H1 (cell line): ENCODE results near the gene ADAM30. TPM values are rescaled to one million over a fixed set of nuclear protein-coding genes. Genes with fewer than 3 reads are reported as not detected.

Experiments
- CTCF ChIA-PET: fragments of 300-600 bp; sonication (Branson Sonifier 250); formaldehyde crosslinking; loops from one replicate; lab custom pipeline; 2021; ENCODE audit not compliant: partially characterized antibody; lab: Charles Lee
- POLR2A ChIA-PET: fragments of 300-600 bp; sonication (Branson Sonifier 250); formaldehyde crosslinking; loops from one replicate; lab custom pipeline; 2021; ENCODE audit warnings: inconsistent platforms; ENCODE audit not compliant: partially characterized antibody; lab: Charles Lee
- DNase-seq, 2 experiments: peaks; one replicate each; pipeline versions ENCODE4 v3.0.0 to v3.0.0-alpha.2; 2010 to 2022; ENCODE audit warnings: low spot score in 2 of 2, low read depth in 1 of 2, mixed read lengths in 1 of 2
- FAIRE-seq: peaks from 2 replicates; lab custom pipeline; 2011; peaks lifted over from hg19 to GRCh38; lab: Jason Lieb, UNC
- H2AFZ ChIP-seq: 2 replicates; pipeline ENCODE4 v1.8.1; 2012; ENCODE audit warnings: low read length, inconsistent platforms
- H2AK5ac ChIP-seq: 2 replicates; pipeline ENCODE4 v1.6.1; 2013; ENCODE audit warnings: low read depth, low read length
- H2BK120ac ChIP-seq: replicated peaks from 2 replicates; pipeline ENCODE3; 2013; ENCODE audit warnings: low read depth, low read length, inconsistent platforms
- H2BK12ac ChIP-seq: 2 replicates; pipeline ENCODE4 v1.6.1; 2013; ENCODE audit warnings: low read depth, low read length
- H2BK15ac ChIP-seq: 2 replicates; pipeline ENCODE4 v1.6.1; 2013; ENCODE audit warnings: low read length
- H2BK20ac ChIP-seq: 2 replicates; pipeline ENCODE4 v1.6.1; 2013; ENCODE audit warnings: low read length
- H2BK5ac ChIP-seq: 2 replicates; pipeline ENCODE4 v1.6.1; 2013; ENCODE audit warnings: low read depth, low read length
- H3K14ac ChIP-seq: 2 replicates; pipeline ENCODE4 v1.6.1; 2013; ENCODE audit warnings: inconsistent platforms; ENCODE audit not compliant: insufficient read length
- H3K18ac ChIP-seq: 2 replicates; pipeline ENCODE4 v1.6.1; 2013; ENCODE audit warnings: low read length; ENCODE audit errors: extremely low read depth
- H3K23ac ChIP-seq: 2 replicates; pipeline ENCODE4 v1.6.1; 2013; ENCODE audit warnings: inconsistent platforms; ENCODE audit not compliant: insufficient read length
- H3K23me2 ChIP-seq: 2 replicates; pipeline ENCODE4 v1.6.1; 2013; ENCODE audit warnings: low read depth, low read length
- H3K27ac ChIP-seq: 2 replicates; pipeline ENCODE4 v1.6.1; 2011; ENCODE audit warnings: low read depth, low read length, inconsistent platforms
- H3K27me3 ChIP-seq, 4 experiments: replicated peaks in 1 of 4; 1 replicate in 1 of 4; 2 replicates in 3 of 4; pipeline versions ENCODE4 v1.6.1 to v1.8.1; 2011 to 2013; ENCODE audit warnings: low read length in 3 of 4, mild to moderate bottlenecking in 3 of 4, inconsistent platforms in 2 of 4, mixed read lengths in 2 of 4, moderate library complexity in 1 of 4; ENCODE audit not compliant: control insufficient read depth in 3 of 4, insufficient read depth in 3 of 4; ENCODE audit errors: extremely low read depth in 1 of 4
- H3K36me3 ChIP-seq, 4 experiments: 2 replicates each; pipeline versions ENCODE4 v1.6.1 to v1.8.1; 2011 to 2013; ENCODE audit warnings: mild to moderate bottlenecking in 4 of 4, low read length in 3 of 4, moderate library complexity in 2 of 4, control low read depth in 1 of 4, inconsistent platforms in 1 of 4; ENCODE audit not compliant: insufficient read depth in 4 of 4, control insufficient read depth in 2 of 4
- H3K4ac ChIP-seq: replicated peaks from 2 replicates; pipeline ENCODE3; 2013; ENCODE audit warnings: low read length, low read depth, mixed read lengths, inconsistent platforms; ENCODE audit not compliant: insufficient read length
- H3K4me1 ChIP-seq, 4 experiments: replicated peaks in 1 of 4; 1 replicate in 1 of 4; 2 replicates in 3 of 4; pipeline versions ENCODE4 v1.6.1 to v1.8.1; 2011 to 2013; ENCODE audit warnings: low read length in 3 of 4, inconsistent platforms in 2 of 4, mixed read lengths in 1 of 4; ENCODE audit not compliant: insufficient read depth in 4 of 4, control insufficient read depth in 3 of 4
- H3K4me2 ChIP-seq, 2 experiments: 2 replicates each; pipeline versions ENCODE4 v1.6.1 to v1.8.1; 2011 to 2013; ENCODE audit warnings: low read depth in 2 of 2, low read length in 2 of 2, control low read depth in 1 of 2, inconsistent platforms in 1 of 2, mild to moderate bottlenecking in 1 of 2; ENCODE audit not compliant: insufficient read depth in 1 of 2
- H3K4me3 ChIP-seq, 4 experiments: fragments of 200-600, 300-600 bp in 1 of 4; sonication (generic), shearing (Covaris generic), sonication (Bioruptor Twin) in 1 of 4; 2 replicates each; pipeline versions ENCODE4 v1.5.1 to v1.8.1; 2011 to 2016; ENCODE audit warnings: low read length in 4 of 4, low read depth in 3 of 4, control low read depth in 2 of 4, inconsistent platforms in 2 of 4, mild to moderate bottlenecking in 2 of 4, mixed read lengths in 1 of 4, moderate library complexity in 1 of 4; ENCODE audit not compliant: insufficient read depth in 2 of 4; ENCODE audit errors: extremely low read depth in 1 of 4
- H3K56ac ChIP-seq: replicated peaks from 2 replicates; pipeline ENCODE3; 2013; ENCODE audit warnings: low read depth, mild to moderate bottlenecking, mixed read lengths, low read length, inconsistent platforms; ENCODE audit not compliant: insufficient read length
- H3K79me1 ChIP-seq: 2 replicates; pipeline ENCODE4 v1.6.1; 2013; ENCODE audit warnings: low read depth, low read length, control low read depth
- H3K79me2 ChIP-seq, 2 experiments: 2 replicates each; pipeline versions ENCODE4 v1.6.1 to v1.8.1; 2012 to 2013; ENCODE audit warnings: low read length in 2 of 2, mild to moderate bottlenecking in 2 of 2, inconsistent platforms in 1 of 2; ENCODE audit not compliant: insufficient read depth in 2 of 2, control insufficient read depth in 1 of 2
- H3K9ac ChIP-seq, 4 experiments: replicated peaks in 1 of 4; 1 replicate in 1 of 4; 2 replicates in 3 of 4; pipeline versions ENCODE4 v1.6.1 to v1.8.1; 2011 to 2013; ENCODE audit warnings: low read depth in 3 of 4, low read length in 3 of 4, control low read depth in 2 of 4, mild to moderate bottlenecking in 2 of 4, moderate library complexity in 2 of 4, inconsistent platforms in 1 of 4; ENCODE audit errors: extremely low read depth in 1 of 4
- H3K9me3 ChIP-seq, 2 experiments: 2 replicates each; pipeline versions ENCODE4 v1.6.1 to v1.8.1; 2012 to 2013; ENCODE audit warnings: mild to moderate bottlenecking in 2 of 2, moderate library complexity in 2 of 2, control low read depth in 1 of 2, inconsistent platforms in 1 of 2, low read depth in 1 of 2, low read length in 1 of 2, mixed read lengths in 1 of 2; ENCODE audit not compliant: insufficient read depth in 2 of 2
- H4K20me1 ChIP-seq, 2 experiments: replicated peaks in 1 of 2; 2 replicates each; pipeline versions ENCODE3 to v1.8.1; 2011 to 2013; ENCODE audit warnings: inconsistent platforms in 2 of 2, low read length in 2 of 2, mild to moderate bottlenecking in 1 of 2; ENCODE audit not compliant: insufficient read depth in 2 of 2, control insufficient read depth in 1 of 2
- H4K5ac ChIP-seq: 2 replicates; pipeline ENCODE4 v1.6.1; 2013; ENCODE audit warnings: low read length, low read depth, mixed read lengths, inconsistent platforms; ENCODE audit not compliant: insufficient read length
- H4K8ac ChIP-seq: 2 replicates; pipeline ENCODE4 v1.8.0; 2013; ENCODE audit warnings: mild to moderate bottlenecking, moderate library complexity, low read length, inconsistent platforms; ENCODE audit not compliant: insufficient read depth; ENCODE audit errors: extremely low read depth
- H4K91ac ChIP-seq: replicated peaks from 2 replicates; pipeline ENCODE3; 2013; ENCODE audit warnings: low read length, mixed read lengths, inconsistent platforms; ENCODE audit not compliant: insufficient read length
- ATF3 ChIP-seq: IDR thresholded peaks from 2 replicates; pipeline ENCODE4 v1.6.1; 2011; ENCODE audit warnings: low read depth, mild to moderate bottlenecking, low read length; ENCODE audit not compliant: insufficient read depth
- CHD2 ChIP-seq: IDR thresholded peaks from 2 replicates; pipeline ENCODE4 v1.6.1; 2012; ENCODE audit warnings: low read length, improper control_type of control experiment
- FOSL1 ChIP-seq: IDR thresholded peaks from 2 replicates; pipeline ENCODE4 v1.6.1; 2011; ENCODE audit warnings: mild to moderate bottlenecking, low read depth, low read length, moderate library complexity; ENCODE audit not compliant: insufficient read depth
- GABPA ChIP-seq: IDR thresholded peaks from 2 replicates; pipeline ENCODE4 v1.6.1; 2011; ENCODE audit warnings: mild to moderate bottlenecking, low read length, moderate library complexity, borderline replicate concordance; ENCODE audit not compliant: insufficient read depth
- KDM5A ChIP-seq: fragments of 200-600 bp; IDR thresholded peaks from 2 replicates; pipeline ENCODE4 v1.7.1; 2012; ENCODE audit warnings: mild to moderate bottlenecking, low read length, inconsistent platforms, mixed read lengths
- NRF1 ChIP-seq: IDR thresholded peaks from 2 replicates; pipeline ENCODE4 v1.6.1; 2011; ENCODE audit warnings: mild to moderate bottlenecking, low read depth, low read length, improper control_type of control experiment
- POU5F1 ChIP-seq: IDR thresholded peaks from 2 replicates; pipeline ENCODE4 v1.6.1; 2011; ENCODE audit warnings: low read depth, mild to moderate bottlenecking, low read length, moderate library complexity
- RXRA ChIP-seq: IDR thresholded peaks from 2 replicates; pipeline ENCODE4 v1.6.1; 2011; ENCODE audit warnings: low read depth, mild to moderate bottlenecking, low read length, moderate library complexity; ENCODE audit not compliant: insufficient read depth
- TBP ChIP-seq: IDR thresholded peaks from 2 replicates; pipeline ENCODE4 v1.6.1; 2011; ENCODE audit warnings: low read depth, low read length, improper control_type of control experiment
- WGBS, 2 experiments: shearing (Covaris generic) in 1 of 2; methylation state at CpG; one replicate each; pipeline versions ENCODE4 v1.1.6 to v1.1.7; 2013 to 2015; ENCODE audit warnings: low lambda C conversion rate in 2 of 2, mixed read lengths in 2 of 2, inconsistent platforms in 1 of 2, low coverage in 1 of 2, missing lambda C conversion rate in 1 of 2; ENCODE audit not compliant: insufficient replicate concordance in 2 of 2, insufficient coverage in 1 of 2, insufficient read length in 1 of 2; ENCODE audit errors: extremely low coverage in 1 of 2, missing lambda C conversion rate in 1 of 2; 5-methylcytosine and 5-hydroxymethylcytosine counted together
- polyA plus RNA-seq, 7 experiments: library from polyadenylated mRNA; depleted of rRNA in 3 of 7; stranded (reverse) in 5 of 7; unstranded in 2 of 7; fragments of >200 nt in 5 of 7; fragments of 200-250 nt in 2 of 7; gene quantifications; 1 replicate in 5 of 7; 2 replicates in 1 of 7; 4 replicates in 1 of 7; pipeline versions ENCODE4 v1.2.1 to v1.2.3, GENCODE V29; 2011 to 2013; ENCODE audit warnings: missing spikeins in 2 of 7, mixed read lengths in 2 of 7
- total RNA-seq: library from RNA; stranded (reverse); fragmentation: NEBNext Ultra II Directional; extraction: Animal tissue kit (Norgen Biotek cat#: 25700); gene quantifications from 2 replicates; pipeline ENCODE4 v1.2.1, GENCODE V29; 2021

The ADAM30 gene
- total and polyA plus RNA-seq, 2 of the 8 experiments (the other 6 are each of a cell fraction or from before 2014, with no cell fraction given), result not detected

GRCh38 chr1:119873135-119874015 lies 22.9 kb downstream of the ADAM30 start:
- Histone ChIP-seq H2BK12ac (no peak overlapping the region), H4K8ac (no peak overlapping the region), H3K36me3 (no peaks in the 10 kb centered on the region), H3K14ac (no peak overlapping the region), H3K4me2 (no peak overlapping the region), H3K23me2 (peaks cover 2% of the 10 kb centered on the region; the same call in 1 of the 2 replicates), H2BK5ac (no peak overlapping the region), H3K27me3 (no peaks in the 10 kb centered on the region; a peak in 1 of 7 replicates), H3K9ac (no peak overlapping the region), H4K5ac (no peak overlapping the region), H2BK15ac (no peak overlapping the region), H3K4ac (no peak overlapping the region), H3K18ac (no peak overlapping the region), H2AK5ac (no peak overlapping the region), H4K91ac (no peak overlapping the region), H3K9me3 (no peaks in the 10 kb centered on the region), H2BK20ac (no peak overlapping the region), H3K4me3 (no peak overlapping the region), H3K23ac (no peak overlapping the region), H3K79me1 (no peaks in the 10 kb centered on the region), H2BK120ac (no peak overlapping the region), H4K20me1 (no peaks in the 10 kb centered on the region), H2AFZ (no peak overlapping the region), H3K56ac (no peak overlapping the region), H3K79me2 (no peaks in the 10 kb centered on the region), H3K4me1 (no peaks in the 10 kb centered on the region), H3K27ac (no peak overlapping the region)
- no peak for TF ChIP-seq RXRA
- TF ChIP-seq POU5F1, result no peak
- no peak for TF ChIP-seq KDM5A
- no peak for TF ChIP-seq TBP
- no peak for TF ChIP-seq FOSL1
- no peak for TF ChIP-seq CHD2
- no peak for TF ChIP-seq NRF1
- TF ChIP-seq GABPA, result no peak
- no peak for TF ChIP-seq ATF3
- ChIA-PET POLR2A (no interaction called here), CTCF (interaction anchor here (0.9 to 1.5 kb wide), 6 partner anchors 12 to 397 kb away, joined by 3 to 5 read pairs (median 4); no protein-coding TSS in a partner anchor)
- no peak for FAIRE-seq
- DNase-seq, result no peak
- WGBS, 2 experiments, result 86% methylated on average over 4 of the region's 4 CpGs; no CpG with 5 or more reads in 1 of the 2 experiments
